Ascending aorta (tissue), 2 donors: ENCODE measurements around the gene CLIP2. TPM values are rescaled to one million over a fixed set of nuclear protein-coding genes. Genes with fewer than 3 reads are reported as not detected.
"Not testable (repeated sequence)": the region's sequence is repeated elsewhere in the genome, so short reads cannot be mapped to it uniquely, and the experiment has no call there.

Experiments used
- DNase-seq, 2 donors: peaks; one replicate each; pipeline ENCODE4 v3.0.0-alpha.2; 2019; ENCODE audit warnings: low spot score in 2 of 2
- H3K27ac ChIP-seq, 2 donors: fragments of 200-600 bp; sonication (generic); one replicate each; pipeline ENCODE4 v1.5.1; 2016 to 2017; ENCODE audit warnings: mild to moderate bottlenecking in 1 of 2
- H3K27me3 ChIP-seq: fragments of 200-600 bp; sonication (generic); one replicate; pipeline ENCODE4 v1.5.1; 2017
- H3K36me3 ChIP-seq, 2 donors: fragments of 200-600 bp; sonication (generic); one replicate each; pipeline ENCODE4 v1.5.1; 2016
- H3K4me1 ChIP-seq, 2 donors: fragments of 200-600 bp; sonication (generic); one replicate each; pipeline ENCODE4 v1.5.1; 2016 to 2017; ENCODE audit warnings: mild to moderate bottlenecking in 1 of 2
- H3K4me3 ChIP-seq, 2 donors: fragments of 200-600 bp; sonication (generic); one replicate each; pipeline ENCODE4 v1.5.1; 2016 to 2017; ENCODE audit warnings: mild to moderate bottlenecking in 1 of 2
- H3K9me3 ChIP-seq, 2 donors: fragments of 200-600 bp; sonication (generic); one replicate each; pipeline ENCODE4 v1.5.1; 2016
- intact Hi-C: fragments of 100-400 bp; cut with DNase I; formaldehyde crosslinking; loops from one replicate; pipeline ENCODE4 v1.15.1; 2023
- total RNA-seq: library from RNA; depleted of rRNA; stranded (reverse); fragments of >200 nt; gene quantifications from one replicate; pipeline ENCODE4 v1.1.0, GENCODE V29; 2016
- TF ChIP-seq, protein P1 (sequence below), 3 experiments: fragments of 200-600 bp in 2 of 3; fragments of 450-650 bp in 1 of 3; sonication (generic) in 2 of 3; IDR thresholded peaks; one replicate each; pipeline ENCODE4 v1.5.1; 2016 to 2019; ENCODE audit warnings: antibody characterized with exemption in 3 of 3, mild to moderate bottlenecking in 1 of 3, moderate library complexity in 1 of 3

Gene CLIP2
- total RNA-seq, 1 donor from 2014 or later: 50.2 TPM

DNA sequence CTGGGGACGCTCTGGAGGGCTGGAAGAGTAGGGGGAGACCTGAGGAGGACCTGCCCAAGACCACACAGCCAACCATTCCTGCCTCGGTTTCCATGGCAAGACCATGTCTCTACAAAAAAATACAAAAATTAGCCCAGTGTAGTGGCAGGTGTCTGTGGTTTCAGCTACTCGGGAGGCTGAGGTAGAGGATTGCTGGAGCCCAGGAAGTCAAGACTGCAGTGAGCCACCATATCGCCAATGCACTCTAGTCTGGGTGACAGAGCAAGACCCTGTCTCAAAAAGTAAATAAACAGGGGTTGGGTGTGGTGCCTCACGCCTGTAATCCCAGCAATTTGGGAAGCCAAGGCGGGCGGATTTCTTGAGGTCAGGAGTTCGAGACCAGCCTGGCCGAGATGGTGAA lies 48.7 kb downstream of the CLIP2 start:
- Histone ChIP-seq H3K4me3 (no peak overlapping the region), H3K9me3 (no peaks in the 10 kb centered on the region), H3K27ac (no peak overlapping the region), H3K36me3 (peaks cover 22 to 31% of the 10 kb centered on the region in 2 donors), H3K4me1 (no peaks in the 10 kb centered on the region), H3K27me3 (no peaks in the 10 kb centered on the region)
- TF ChIP-seq, protein P1, sequence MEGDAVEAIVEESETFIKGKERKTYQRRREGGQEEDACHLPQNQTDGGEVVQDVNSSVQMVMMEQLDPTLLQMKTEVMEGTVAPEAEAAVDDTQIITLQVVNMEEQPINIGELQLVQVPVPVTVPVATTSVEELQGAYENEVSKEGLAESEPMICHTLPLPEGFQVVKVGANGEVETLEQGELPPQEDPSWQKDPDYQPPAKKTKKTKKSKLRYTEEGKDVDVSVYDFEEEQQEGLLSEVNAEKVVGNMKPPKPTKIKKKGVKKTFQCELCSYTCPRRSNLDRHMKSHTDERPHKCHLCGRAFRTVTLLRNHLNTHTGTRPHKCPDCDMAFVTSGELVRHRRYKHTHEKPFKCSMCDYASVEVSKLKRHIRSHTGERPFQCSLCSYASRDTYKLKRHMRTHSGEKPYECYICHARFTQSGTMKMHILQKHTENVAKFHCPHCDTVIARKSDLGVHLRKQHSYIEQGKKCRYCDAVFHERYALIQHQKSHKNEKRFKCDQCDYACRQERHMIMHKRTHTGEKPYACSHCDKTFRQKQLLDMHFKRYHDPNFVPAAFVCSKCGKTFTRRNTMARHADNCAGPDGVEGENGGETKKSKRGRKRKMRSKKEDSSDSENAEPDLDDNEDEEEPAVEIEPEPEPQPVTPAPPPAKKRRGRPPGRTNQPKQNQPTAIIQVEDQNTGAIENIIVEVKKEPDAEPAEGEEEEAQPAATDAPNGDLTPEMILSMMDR (IDR thresholded peaks at IDR 0.05): no peak
- no peak for DNase-seq
- intact Hi-C loops: no loop called here

DNA sequence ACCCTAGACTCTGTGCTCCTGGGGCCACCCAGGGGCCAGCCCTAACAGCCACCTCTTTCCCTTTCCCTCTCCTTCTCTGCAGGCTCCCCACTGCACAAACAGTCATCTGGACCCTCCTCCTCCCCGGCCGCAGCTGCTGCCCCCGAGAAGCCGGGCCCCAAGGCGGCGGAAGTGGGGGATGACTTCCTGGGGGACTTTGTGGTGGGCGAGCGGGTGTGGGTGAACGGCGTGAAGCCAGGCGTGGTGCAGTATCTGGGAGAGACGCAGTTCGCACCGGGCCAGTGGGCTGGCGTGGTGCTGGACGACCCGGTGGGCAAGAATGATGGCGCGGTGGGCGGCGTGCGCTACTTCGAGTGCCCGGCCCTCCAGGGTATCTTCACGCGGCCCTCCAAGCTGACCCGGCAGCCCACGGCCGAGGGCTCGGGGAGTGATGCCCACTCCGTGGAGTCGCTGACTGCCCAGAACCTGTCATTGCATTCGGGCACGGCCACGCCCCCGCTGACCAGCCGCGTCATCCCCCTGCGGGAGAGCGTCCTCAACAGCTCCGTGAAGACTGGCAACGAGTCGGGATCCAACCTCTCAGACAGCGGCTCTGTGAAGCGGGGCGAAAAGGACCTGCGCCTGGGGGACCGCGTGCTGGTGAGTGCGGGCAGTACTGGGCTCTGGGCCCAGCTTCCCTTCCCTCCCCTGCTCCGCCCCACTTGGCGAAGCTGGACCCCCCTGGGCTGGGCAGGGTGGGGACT lies 49.3 kb downstream of the CLIP2 start:
- intact Hi-C loops: no loop called here
- peaks cover 25 to 31% of the 10 kb centered on the region in 2 donors for H3K36me3 ChIP-seq
- TF ChIP-seq, protein P1 (IDR thresholded peaks at IDR 0.05): no peak

DNA sequence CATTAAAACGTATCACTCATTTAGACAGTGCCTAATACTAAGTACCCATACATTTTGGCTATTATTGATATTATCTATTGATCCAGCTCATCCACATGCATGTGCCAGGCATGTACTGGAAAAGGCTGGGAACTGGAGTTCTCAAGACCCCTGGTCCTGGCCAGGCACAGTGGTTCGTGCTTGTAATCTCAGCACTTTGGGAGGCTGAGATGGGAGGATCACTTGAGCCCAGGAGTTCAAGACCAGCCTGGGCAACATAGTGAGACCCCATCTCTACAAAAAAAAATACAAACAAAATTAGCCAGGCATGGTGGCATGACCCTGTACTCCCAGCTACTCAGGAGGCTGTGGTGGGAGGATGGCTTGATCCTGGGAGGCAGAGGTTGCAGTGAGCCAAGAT lies 50.4 kb downstream of the CLIP2 start:
- intact Hi-C loops, H3K4me1 ChIP-seq, H3K4me3 ChIP-seq, H3K27me3 ChIP-seq, H3K27ac ChIP-seq, DNase-seq, H3K9me3 ChIP-seq: not testable (repeated sequence)
- peaks cover 29 to 31% of the 10 kb centered on the region in 2 donors for H3K36me3 ChIP-seq

More for the DNA sequence above, 49.3 kb downstream of the CLIP2 start:
- DNase-seq: no peak
- H3K4me3 ChIP-seq: no peak overlapping the region
- no peaks in the 10 kb centered on the region for H3K4me1 ChIP-seq
- H3K9me3 ChIP-seq: no peaks in the 10 kb centered on the region
- no peak overlapping the region for H3K27ac ChIP-seq
- H3K27me3 ChIP-seq: no peaks in the 10 kb centered on the region

DNA sequence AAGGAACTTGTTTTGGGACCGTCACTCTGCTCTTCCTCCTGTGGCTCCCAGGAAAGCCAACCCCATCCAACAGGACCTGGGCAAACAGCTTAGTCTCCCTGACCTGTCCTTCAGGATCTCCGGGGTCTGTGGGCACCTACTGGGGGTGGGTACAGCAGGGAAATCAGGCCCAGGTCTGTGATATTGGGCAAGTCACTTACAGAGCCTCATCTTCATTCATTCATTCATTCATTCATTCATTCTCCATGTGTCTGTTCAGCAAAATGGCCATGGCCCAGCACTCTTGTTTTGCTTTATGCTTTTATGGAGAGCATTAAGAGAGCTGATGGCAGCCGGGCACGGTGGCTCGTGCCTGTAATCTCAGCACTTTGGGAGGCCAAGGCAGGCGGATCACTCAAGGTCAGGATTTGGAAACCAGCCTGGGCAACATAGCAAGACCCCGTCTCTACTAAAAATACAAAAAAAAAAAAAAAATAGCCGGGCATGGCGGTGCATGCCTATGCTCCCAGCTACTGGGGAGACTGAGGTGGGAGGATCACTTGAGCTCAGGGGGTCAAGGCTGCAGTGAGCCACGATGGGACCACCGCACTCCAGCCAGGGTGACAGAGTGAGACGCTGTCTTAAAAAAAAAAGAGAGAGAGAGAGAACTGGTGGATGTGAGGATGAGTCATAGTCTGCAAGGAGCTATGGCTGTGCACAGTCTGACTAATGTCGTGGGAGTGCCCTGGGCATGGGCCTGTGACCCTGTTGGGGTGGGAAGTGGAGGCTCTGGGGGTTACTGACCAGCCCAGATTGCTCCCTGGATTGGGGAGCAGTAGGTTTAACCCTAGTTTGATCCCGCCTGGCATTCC lies 54.3 kb downstream of the CLIP2 start:
- Histone ChIP-seq H3K36me3 (peaks cover 29 to 44% of the 10 kb centered on the region in 2 donors), H3K4me1 (no peaks in the 10 kb centered on the region), H3K4me3 (no peak overlapping the region), H3K27ac (no peak overlapping the region), H3K9me3 (no peaks in the 10 kb centered on the region), H3K27me3 (no peaks in the 10 kb centered on the region)
- intact Hi-C loops: no loop called here
- no peak for DNase-seq
- TF ChIP-seq, protein P1 (IDR thresholded peaks at IDR 0.05): no peak

DNA sequence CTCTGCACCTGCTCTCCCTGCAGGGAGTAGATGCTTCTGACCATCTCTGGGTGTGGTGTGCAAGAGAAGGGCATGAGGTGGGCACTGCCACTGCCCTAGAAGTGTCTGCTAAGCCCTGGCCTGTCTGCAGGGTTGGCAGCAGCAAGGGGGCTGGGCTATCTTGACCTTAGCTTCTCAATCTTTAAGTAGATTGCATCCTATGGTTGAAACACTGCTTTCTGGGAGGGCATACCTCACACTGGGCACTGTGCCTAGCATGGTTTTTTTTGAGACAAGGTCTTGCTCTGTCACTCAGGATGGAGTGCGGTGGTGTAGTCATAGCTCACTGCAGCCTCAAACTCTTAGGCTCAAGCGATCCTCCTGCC lies 54.9 kb downstream of the CLIP2 start:
- H3K27ac ChIP-seq: no peak overlapping the region
- TF ChIP-seq, protein P1 (IDR thresholded peaks at IDR 0.05): no peak

DNA sequence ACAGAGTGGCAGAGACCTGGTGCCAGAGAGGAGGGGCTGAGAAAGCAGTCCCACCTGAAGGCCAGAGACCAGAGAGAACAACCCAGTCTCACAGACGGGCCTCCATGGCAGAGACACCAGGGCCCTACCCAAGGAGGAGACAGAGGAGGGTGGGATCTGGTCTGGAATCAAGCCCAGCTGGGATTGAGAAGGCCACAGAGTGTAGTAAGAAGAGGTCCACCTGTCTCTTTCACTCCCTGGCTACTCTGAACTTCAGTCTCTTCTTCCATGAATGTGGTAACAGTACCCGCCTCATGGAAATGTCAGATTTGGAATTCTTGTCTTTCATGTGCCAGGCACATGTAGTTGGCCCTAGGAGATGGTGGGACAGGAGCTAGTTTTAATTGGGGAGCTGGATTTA lies 55.6 kb downstream of the CLIP2 start:
- Histone ChIP-seq H3K4me3 (no peak overlapping the region), H3K4me1 (no peaks in the 10 kb centered on the region), H3K36me3 (peaks cover 19 to 35% of the 10 kb centered on the region in 2 donors), H3K9me3 (no peaks in the 10 kb centered on the region), H3K27ac (no peak overlapping the region), H3K27me3 (no peaks in the 10 kb centered on the region)
- no peak for DNase-seq
- intact Hi-C loops: no loop called here
- TF ChIP-seq, protein P1 (IDR thresholded peaks at IDR 0.05): no peak

More for the DNA sequence above, 54.9 kb downstream of the CLIP2 start:
- intact Hi-C loops: no loop called here
- DNase-seq: no peak
- H3K4me3 ChIP-seq: no peak overlapping the region
- H3K36me3 ChIP-seq: peaks cover 24 to 38% of the 10 kb centered on the region in 2 donors
- no peaks in the 10 kb centered on the region for H3K27me3 ChIP-seq
- no peaks in the 10 kb centered on the region for H3K9me3 ChIP-seq
- no peaks in the 10 kb centered on the region for H3K4me1 ChIP-seq
